PFSK-1 (cell line): ENCODE results near the gene PLEKHG3.

ENCODE experiments used
- POLR2AphosphoS5 ChIP-seq: IDR thresholded peaks from 2 replicates; pipeline ENCODE4 v1.6.1; 2012; ENCODE audit warnings: low read depth, mild to moderate bottlenecking, control low read depth, low read length, moderate library complexity
- TAF1 ChIP-seq: IDR thresholded peaks from 2 replicates; pipeline ENCODE4 v1.6.1; 2012; ENCODE audit warnings: low read length, control low read depth, borderline replicate concordance; ENCODE audit not compliant: insufficient read depth
- TF ChIP-seq, protein P1 (sequence below), 2 experiments: IDR thresholded peaks; 2 replicates each; pipeline versions ENCODE4 v1.6.1 to v1.8.0; 2011 to 2012; ENCODE audit warnings: low read depth in 2 of 2, low read length in 2 of 2, control low read depth in 1 of 2, inconsistent platforms in 1 of 2, mild to moderate bottlenecking in 1 of 2, moderate library complexity in 1 of 2; ENCODE audit not compliant: insufficient read depth in 1 of 2

- TF ChIP-seq POLR2AphosphoS5 (no peak), TAF1 (no peak)
- TF ChIP-seq, protein P1, sequence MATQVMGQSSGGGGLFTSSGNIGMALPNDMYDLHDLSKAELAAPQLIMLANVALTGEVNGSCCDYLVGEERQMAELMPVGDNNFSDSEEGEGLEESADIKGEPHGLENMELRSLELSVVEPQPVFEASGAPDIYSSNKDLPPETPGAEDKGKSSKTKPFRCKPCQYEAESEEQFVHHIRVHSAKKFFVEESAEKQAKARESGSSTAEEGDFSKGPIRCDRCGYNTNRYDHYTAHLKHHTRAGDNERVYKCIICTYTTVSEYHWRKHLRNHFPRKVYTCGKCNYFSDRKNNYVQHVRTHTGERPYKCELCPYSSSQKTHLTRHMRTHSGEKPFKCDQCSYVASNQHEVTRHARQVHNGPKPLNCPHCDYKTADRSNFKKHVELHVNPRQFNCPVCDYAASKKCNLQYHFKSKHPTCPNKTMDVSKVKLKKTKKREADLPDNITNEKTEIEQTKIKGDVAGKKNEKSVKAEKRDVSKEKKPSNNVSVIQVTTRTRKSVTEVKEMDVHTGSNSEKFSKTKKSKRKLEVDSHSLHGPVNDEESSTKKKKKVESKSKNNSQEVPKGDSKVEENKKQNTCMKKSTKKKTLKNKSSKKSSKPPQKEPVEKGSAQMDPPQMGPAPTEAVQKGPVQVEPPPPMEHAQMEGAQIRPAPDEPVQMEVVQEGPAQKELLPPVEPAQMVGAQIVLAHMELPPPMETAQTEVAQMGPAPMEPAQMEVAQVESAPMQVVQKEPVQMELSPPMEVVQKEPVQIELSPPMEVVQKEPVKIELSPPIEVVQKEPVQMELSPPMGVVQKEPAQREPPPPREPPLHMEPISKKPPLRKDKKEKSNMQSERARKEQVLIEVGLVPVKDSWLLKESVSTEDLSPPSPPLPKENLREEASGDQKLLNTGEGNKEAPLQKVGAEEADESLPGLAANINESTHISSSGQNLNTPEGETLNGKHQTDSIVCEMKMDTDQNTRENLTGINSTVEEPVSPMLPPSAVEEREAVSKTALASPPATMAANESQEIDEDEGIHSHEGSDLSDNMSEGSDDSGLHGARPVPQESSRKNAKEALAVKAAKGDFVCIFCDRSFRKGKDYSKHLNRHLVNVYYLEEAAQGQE (IDR thresholded peaks at IDR 0.05; ENCODE audit: insufficient read depth in 1 of 2, low read depth in 2 of 2, low read length in 2 of 2): no peak
These were observed 59.8 kb downstream of the PLEKHG3 start for GRCh38 chr14:64763801-64764621.
